Pons (tissue), 1 donor: Measurements from ENCODE around the gene WDR45B.

ENCODE experiments used
- DNase-seq: peaks from one replicate; pipeline ENCODE4 v3.0.0-alpha.2; 2016; ENCODE audit warnings: low spot score

Gene WDR45B

GRCh38 chr17:82648165-82648668 lies at the start of gene WDR45B:
WDR45B (minus strand) TSS chr17:82648444; CDS start chr17:82648340, 104 bp downstream.
- peak; percentile 94 for DNase-seq

DNA sequence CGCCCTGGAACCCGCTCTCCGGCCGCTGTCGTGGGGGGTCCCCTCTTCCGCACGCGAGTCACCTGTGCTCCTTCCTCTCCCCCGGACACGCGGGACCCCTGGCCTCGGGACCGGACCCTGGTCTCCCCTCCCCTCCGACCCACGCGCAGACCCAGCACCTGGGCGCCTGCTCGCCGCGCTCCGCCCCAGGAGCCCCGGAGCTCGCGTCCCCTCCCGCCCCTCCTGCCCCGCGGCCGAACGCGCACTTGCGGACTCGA lies 49.5 kb upstream of the WDR45B start:
- DNase-seq, result no peak

DNA sequence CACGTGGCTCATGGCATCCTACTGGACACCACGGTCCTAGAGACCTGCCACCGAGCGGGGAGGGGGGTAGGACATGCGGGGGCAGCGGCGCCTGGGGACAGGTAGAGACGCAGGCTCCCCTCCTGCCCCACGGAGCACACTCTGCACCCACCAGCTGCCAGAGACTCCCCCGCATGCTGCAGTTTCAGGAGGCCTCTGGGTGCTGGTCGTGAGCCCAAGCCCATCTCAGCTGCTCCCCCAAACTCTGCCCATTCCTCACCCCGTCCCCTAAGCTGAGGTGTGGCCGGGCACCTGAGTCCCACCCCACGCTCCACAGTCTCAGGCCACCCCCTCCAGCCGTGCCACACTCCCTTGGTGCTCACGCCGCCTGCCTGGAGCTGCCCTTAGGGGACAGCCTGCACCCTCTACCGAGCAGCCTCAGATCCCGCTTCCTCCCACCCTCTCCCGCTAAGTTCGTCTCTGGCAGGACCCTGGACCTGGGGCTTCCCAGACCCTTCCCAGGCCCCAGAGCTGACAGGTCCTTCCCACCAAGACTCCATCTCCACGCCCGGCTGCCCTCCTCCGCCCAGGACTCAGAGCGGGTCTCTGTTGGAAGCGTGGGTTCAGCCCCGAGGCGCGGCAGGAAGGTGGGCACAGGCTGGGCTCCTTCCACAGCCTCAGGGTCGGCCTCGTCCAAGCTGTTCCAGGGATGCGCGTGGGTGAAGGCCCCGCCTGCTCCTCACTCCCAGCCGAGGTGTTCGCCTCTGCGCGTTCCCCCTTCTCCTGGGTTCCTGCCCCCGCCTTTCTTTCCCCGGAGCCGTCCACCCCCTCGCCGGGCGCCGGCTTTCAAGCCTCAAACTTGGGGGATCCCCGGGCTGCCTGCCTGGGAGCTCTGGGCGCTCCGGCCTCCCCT lies 48.9 kb upstream of the WDR45B start:
- no peak for DNase-seq

GRCh38 chr17:82696259-82696658 lies 48.0 kb upstream of the WDR45B start:
- no peak for DNase-seq

DNA sequence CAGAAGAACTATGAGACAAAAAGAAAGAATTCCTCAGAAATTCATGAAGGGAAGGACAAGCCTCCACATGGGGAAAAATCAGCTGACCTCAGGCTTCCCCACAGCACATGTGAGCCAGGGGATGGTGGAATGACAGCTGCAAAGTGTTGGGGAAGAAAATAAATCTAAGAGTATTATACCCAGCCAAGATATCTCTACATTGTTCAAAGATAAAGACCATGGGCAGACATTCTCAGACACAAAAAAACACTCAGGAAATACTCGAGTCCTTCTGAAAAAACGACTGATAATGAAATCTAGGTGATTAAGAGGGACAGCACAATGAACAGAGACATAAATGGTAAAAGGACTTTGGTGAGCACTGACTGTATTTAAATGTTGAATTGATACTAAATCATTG lies 46.4 kb upstream of the WDR45B start:
- no peak for DNase-seq

- DNase-seq, result no peak
These were observed 45.1 kb upstream of the WDR45B start for GRCh38 chr17:82693168-82693867.

GRCh38 chr17:82692268-82692667 lies 44.0 kb upstream of the WDR45B start:
- DNase-seq, result no peak

- DNase-seq, result no peak
These were observed 43.5 kb upstream of the WDR45B start for GRCh38 chr17:82691714-82692113.

- DNase-seq, result peak; percentile 96
These were observed 42.7 kb upstream of the WDR45B start for GRCh38 chr17:82690786-82691489.

DNA sequence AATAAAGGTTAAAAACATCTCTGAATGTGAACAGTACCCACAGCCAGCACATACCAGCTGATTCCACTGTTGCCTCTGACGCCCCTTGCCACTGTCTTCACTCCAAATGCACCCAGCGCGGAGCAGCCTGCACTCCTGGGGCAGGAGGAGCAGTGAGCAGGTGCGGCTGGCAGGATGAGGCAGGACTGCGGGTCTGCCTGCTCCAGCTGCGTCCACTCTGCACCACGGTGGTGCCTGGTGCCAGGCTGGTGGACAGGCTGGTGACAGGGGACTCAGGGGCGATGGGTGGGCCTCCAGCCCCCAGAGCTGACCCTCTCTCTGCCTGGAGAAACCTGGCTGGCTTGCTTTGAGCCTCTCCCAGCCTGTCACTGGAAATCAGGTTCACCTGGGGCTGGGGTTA lies 40.8 kb upstream of the WDR45B start:
- no peak for DNase-seq

- DNase-seq, result no peak
These were observed 39.6 kb upstream of the WDR45B start for GRCh38 chr17:82687871-82688270.

DNA sequence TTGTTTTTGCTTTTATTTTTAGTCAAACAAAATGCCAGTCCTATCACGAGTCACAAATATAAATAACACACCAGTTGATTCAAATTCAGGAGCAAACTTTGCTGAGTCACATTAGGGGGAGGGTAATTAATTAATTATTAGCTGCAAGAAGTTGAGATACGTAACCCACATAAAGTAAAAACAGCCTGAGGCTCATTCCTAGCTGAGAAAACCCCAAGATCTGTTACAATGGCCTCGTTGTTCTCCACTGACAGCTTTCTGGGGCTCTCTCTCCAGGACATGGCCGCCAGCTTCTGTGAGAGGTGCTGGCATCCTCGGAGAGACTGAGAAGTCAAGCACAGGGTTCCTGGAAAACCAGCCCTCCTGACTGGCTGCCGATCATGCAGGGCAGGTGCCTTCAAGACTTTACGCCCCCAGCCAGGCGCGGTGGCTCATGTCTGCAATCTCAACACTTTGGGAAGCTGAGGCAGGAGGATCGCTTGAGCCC lies 39.2 kb upstream of the WDR45B start:
- peak; percentile 82 for DNase-seq

- DNase-seq, result no peak
These were observed 38.4 kb upstream of the WDR45B start for GRCh38 chr17:82686366-82687324.

DNA sequence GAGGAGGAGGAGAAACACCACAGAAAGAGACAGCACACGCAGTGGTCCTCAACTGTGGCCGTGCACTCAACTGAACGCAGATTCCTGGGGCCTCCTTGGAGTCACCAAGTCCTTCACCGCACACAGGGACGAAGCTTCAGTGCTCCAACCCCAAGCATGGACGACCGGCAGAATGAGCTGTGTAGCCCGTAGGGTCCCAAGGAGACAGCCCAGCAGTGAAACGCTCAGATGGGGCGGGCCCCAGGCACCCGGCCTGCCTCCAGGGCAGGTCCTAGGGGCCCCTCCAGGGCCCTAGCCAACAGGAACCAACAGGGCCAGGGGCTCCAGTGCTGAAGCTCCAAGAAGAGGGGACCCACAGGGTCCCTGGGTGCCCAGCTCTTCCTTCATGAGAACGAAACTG lies 37.0 kb upstream of the WDR45B start:
- no peak for DNase-seq

- DNase-seq, result no peak
These were observed 36.1 kb upstream of the WDR45B start for GRCh38 chr17:82684228-82684841.

DNA sequence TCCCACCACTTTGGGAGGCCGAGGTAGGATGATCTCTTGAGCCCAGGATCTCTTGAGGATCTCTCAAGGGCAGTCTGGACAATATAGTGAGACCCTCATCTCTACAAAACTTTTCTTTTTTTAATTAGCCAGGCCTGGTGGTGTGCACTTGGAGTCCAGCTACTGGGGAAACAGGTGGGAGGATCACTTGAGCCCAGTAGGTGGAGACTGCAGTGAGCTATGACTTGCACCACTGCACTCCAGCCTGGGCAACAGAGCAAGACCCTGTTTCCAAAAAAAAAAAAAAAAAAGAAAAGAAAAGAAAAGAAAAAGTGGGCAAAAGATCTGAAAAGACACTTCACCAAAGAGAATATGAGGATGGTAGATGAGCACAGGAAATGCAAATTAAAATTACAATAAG lies 35.3 kb upstream of the WDR45B start:
- DNase-seq, result no peak

DNA sequence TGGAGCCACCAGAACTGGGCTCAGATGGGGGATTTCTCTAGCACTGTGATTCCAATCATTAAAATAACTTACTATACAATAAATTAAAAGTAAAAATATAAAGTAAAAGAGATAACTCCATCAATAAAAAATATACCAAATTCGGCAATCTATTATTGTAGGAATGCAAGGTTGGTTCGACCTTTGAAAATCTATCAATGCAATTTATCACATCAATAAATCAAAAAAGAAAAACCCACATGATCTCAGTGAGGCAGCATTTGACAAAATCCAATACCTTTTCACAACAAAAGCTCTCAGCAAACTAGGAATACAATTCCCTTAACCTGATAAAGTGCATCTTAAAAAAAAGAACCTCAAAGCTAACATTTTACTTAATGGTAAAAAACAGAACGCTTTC lies 33.3 kb upstream of the WDR45B start:
- no peak for DNase-seq

DNA sequence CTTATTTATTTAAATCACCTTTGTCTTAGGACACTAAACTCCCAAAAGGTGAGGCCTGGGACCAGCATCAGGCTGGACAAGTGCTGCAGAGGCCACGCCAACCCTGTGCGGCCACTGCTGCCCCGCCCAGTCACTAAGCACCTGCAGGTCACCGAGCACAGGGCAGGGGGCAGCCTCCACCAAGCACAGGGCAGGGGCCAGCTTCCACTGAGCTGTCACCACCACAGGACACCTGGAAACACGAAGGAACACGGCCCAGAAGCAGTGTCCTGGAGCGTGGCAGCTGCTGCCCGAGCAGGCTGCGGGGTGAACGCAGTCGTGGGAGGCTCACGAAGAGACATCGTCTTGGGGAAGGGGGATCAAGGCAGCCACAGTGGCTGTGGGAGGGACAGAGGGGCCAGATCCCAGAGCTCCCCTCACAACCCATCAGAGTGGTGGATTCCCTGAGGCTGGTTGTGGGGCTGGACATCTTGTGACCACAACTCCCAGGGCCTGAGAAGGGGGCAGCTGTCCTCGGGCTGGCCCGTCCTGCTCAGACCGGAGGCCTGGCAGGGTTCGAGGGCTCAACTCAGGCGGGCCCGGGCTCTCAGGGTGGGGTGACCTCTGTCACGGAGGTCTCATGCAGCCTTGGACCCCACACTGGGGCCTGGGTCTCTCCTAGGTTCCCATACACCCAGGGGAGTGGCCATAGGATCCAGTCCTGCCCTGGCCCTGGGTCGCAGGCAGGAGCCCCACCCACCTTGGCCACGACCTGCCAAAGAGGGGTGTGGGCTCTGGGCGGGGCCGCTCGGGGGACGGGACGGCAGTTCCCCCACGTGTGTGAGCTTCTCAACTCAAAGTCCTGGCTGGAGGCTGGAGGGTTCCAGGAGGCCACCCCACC lies 31.6 kb upstream of the WDR45B start:
- DNase-seq, result no peak

GRCh38 chr17:82678265-82678891 lies 30.1 kb upstream of the WDR45B start:
- no peak for DNase-seq
